Prostate gland (tissue), 2 donors: Measurements from ENCODE around the gene TMA7. TPM values are rescaled to one million over a fixed set of nuclear protein-coding genes. Genes with fewer than 3 reads are reported as not detected.
A peak's percentile ranks its signal among the peaks of the same experiment; 100 is the strongest.

Experiments
- DNase-seq: peaks from one replicate; pipeline ENCODE4 v3.0.0-alpha.2; 2019; ENCODE audit warnings: low spot score
- H3K27ac ChIP-seq, 2 donors: fragments of 200-600 bp; sonication (generic); 2 replicates each; pipeline ENCODE4 v1.5.1; 2017 to 2019
- H3K27me3 ChIP-seq: fragments of 200-600 bp; sonication (generic); replicated peaks from 2 replicates; pipeline ENCODE4 v1.5.1; 2019; ENCODE audit not compliant: insufficient read depth
- H3K36me3 ChIP-seq, 2 donors: fragments of 200-600 bp; sonication (generic); 1 replicate in 1 of 2; 2 replicates in 1 of 2; pipeline versions ENCODE4 v1.5.1 to v1.8.1; 2017 to 2019
- H3K4me1 ChIP-seq: fragments of 200-600 bp; sonication (generic); replicated peaks from 2 replicates; pipeline ENCODE4 v1.5.1; 2019
- H3K4me3 ChIP-seq, 2 donors: fragments of 200-600 bp; sonication (generic); 2 replicates each; pipeline ENCODE4 v1.5.1; 2017 to 2019
- H3K9me3 ChIP-seq: fragments of 200-600 bp; sonication (generic); 2 replicates; pipeline ENCODE4 v1.5.1; 2017
- CTCF ChIP-seq, 4 experiments: fragments of 200-600 bp in 2 of 4; fragments of 450-650 bp in 2 of 4; sonication (generic) in 2 of 4; IDR thresholded peaks; 1 replicate in 3 of 4; 2 replicates in 1 of 4; pipeline ENCODE4 v1.5.1; 2016 to 2019; ENCODE audit warnings: antibody characterized with exemption in 4 of 4, mild to moderate bottlenecking in 2 of 4, moderate library complexity in 2 of 4
- POLR2A ChIP-seq: fragments of 450-650 bp; IDR thresholded peaks from one replicate; pipeline ENCODE4 v1.6.1; 2016; ENCODE audit warnings: antibody characterized with exemption, mild to moderate bottlenecking
- POLR2AphosphoS5 ChIP-seq: sonication (generic); formaldehyde crosslinking; IDR thresholded peaks from one replicate; pipeline ENCODE4 v1.6.1; 2017; ENCODE audit warnings: antibody characterized with exemption
- WGBS: methylation state at CpG from one replicate; pipeline ENCODE4 v1.1.5; 2018; 5-methylcytosine and 5-hydroxymethylcytosine counted together
- intact Hi-C: fragments of 100-400 bp; cut with DNase I; formaldehyde crosslinking; loops from one replicate; pipeline ENCODE4 v1.14.2; 2022
- total RNA-seq, 2 donors: library from RNA; depleted of rRNA; stranded (reverse); fragments of >200 nt; gene quantifications; one replicate each; pipeline ENCODE4 v1.1.0, GENCODE V29; 2016

Gene TMA7
- total RNA-seq, 2 donors from 2014 or later: 310 to 446 TPM

GRCh38 chr3:48430708-48431101, 9.4 kb upstream of the TMA7 start:
- no peaks in the 10 kb centered on the region for H3K36me3 ChIP-seq
- no peaks in the 10 kb centered on the region for H3K9me3 ChIP-seq
- peak overlapping the region in 1 of 2 donors; percentile 74 for H3K4me3 ChIP-seq
- WGBS: 59% methylated on average over 1 of the region's 1 CpG
- peak overlapping the region; percentile 90 to 96 for H3K27ac ChIP-seq
- H3K4me1 ChIP-seq: peaks cover 32% of the 10 kb centered on the region
- DNase-seq: no peak
- intact Hi-C loops: loop anchor here (2.0 to 10.0 kb wide), 3 partner anchors 28 to 198 kb away; partner anchors contain the start of gene NME6
- H3K27me3 ChIP-seq: no peaks in the 10 kb centered on the region
- TF ChIP-seq CTCF (IDR thresholded peaks at IDR 0.05) (no peak), POLR2AphosphoS5 (no peak), POLR2A (no peak)

- no peaks in the 10 kb centered on the region for H3K9me3 ChIP-seq
- no peaks in the 10 kb centered on the region for H3K27me3 ChIP-seq
- H3K27ac ChIP-seq: peak overlapping the region; percentile 90 to 96
- no peak for TF ChIP-seq POLR2AphosphoS5
- TF ChIP-seq POLR2A: no peak
- TF ChIP-seq CTCF (IDR thresholded peaks at IDR 0.05): no peak
- H3K4me1 ChIP-seq: peaks cover 26% of the 10 kb centered on the region
- no peak for DNase-seq
- H3K4me3 ChIP-seq: no peak overlapping the region
- no peaks in the 10 kb centered on the region for H3K36me3 ChIP-seq
- 69% methylated on average over 8 of the region's 8 CpGs for whole genome bisulfite sequencing
- intact Hi-C loops: loop anchor here (2.0 to 10.0 kb wide), 3 partner anchors 29 to 199 kb away; partner anchors contain the start of gene NME6
Observed at GRCh38 chr3:48431224-48432029, 8.6 kb upstream of the TMA7 start.

DNA sequence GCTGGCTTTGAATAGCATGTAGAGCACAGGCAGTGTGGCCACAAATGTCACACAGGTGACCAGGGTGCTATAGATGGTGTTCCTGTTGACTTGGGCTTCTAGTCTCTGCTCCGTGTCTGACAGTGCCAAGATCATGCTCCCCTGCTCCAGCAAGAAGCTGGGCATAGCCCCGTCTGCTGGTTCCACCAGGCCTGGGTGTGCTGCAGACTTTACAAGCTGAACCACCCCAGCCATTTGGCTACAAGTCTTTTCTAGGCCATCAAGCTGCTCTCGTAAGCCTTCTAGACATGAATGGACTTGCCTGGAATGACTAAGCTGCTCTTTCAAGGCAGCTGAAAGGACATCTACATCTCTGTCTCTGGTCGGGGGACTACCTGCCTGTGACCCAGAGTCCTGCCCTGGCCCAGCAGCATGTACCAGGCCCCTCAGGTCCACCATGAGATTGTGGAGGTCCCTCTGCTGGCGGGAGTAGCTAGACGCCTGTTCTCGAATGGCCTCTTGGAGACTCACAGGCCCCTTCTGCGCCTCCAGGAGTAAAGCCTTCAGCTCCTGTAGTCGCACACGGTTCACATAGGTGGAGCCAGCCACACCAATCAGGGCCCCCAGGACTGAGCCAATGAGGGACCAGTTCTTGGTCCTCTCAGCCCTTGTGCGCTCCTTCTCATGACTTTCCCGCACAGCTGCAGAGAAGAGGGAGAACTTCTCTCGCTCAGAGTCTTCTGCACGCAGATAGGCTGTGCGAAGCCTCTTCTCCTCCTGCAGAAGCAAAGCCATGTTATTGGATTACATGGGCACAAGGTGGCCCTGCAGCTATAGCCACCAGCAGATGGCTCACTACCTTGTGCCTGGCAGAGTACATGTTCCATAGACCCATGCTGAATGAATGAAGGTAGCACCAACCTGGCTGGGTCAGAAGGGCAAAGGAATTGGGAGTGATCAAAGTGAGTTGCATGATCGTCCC, 7.4 kb upstream of the TMA7 start:
- peak overlapping the region; percentile 90 to 96 for H3K27ac ChIP-seq
- peaks cover 14% of the 10 kb centered on the region for H3K4me1 ChIP-seq

More for the DNA sequence above, 7.4 kb upstream of the TMA7 start:
- H3K36me3 ChIP-seq: no peaks in the 10 kb centered on the region
- TF ChIP-seq POLR2AphosphoS5 (peak; percentile 84), CTCF (IDR thresholded peaks at IDR 0.05) (no peak), POLR2A (peak; percentile 35)
- peak; percentile 76 for DNase-seq
- intact Hi-C loops: loop anchor here (5.0 to 10.0 kb wide), 2 partner anchors 128 to 200 kb away; partner anchors contain the start of gene NME6
- no peaks in the 10 kb centered on the region for H3K9me3 ChIP-seq
- no peak overlapping the region for H3K4me3 ChIP-seq
- WGBS: 41% methylated on average over 16 of the region's 16 CpGs
- H3K27me3 ChIP-seq: no peaks in the 10 kb centered on the region
